Measurements from ENCODE around the gene NCAM1. TPM values are rescaled to one million over a fixed set of nuclear protein-coding genes. Genes with fewer than 3 reads are reported as not detected.
A peak's percentile ranks its signal among the peaks of the same experiment; 100 is the strongest.
"Not testable (repeated sequence)": the region's sequence is repeated elsewhere in the genome, so short reads cannot be mapped to it uniquely, and the experiment has no call there.

The NCAM1 gene
- total RNA-seq, result 10 to 100 TPM in 2 of 4 donors, 1 to 10 TPM in 2; 1.8 to 42.9 (median 10.5) TPM

DNA sequence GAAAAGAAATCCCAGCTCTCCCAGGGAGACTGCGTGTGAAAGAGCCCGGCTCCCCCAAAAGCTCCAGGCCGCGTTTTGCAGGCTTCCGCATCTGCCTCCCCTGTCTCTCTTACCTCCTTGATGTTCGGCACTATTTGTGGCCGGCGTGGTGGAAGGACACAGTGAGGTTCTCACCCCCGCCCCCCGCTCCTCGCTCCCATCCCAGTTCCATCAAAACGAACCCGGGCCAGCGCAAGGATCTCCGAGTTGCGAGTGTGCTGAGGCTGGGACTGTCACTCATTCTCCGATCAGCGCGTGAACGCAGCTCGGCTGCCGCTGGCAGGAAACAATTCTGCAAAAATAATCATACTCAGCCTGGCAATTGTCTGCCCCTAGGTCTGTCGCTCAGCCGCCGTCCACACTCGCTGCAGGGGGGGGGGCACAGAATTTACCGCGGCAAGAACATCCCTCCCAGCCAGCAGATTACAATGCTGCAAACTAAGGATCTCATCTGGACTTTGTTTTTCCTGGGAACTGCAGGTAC is at the start of gene NCAM1:
Gene NCAM1 (plus strand): TSS at position 275 of the 523 bp plus-strand sequence.
- no peaks in the 10 kb centered on the region for H3K27me3 ChIP-seq
- H3K4me1 ChIP-seq, result peaks cover 0 to 14% (median 0%) of the 10 kb centered on the region in 4 donors
- H3K36me3 ChIP-seq, result no peaks in the 10 kb centered on the region
- TF ChIP-seq, protein P1, sequence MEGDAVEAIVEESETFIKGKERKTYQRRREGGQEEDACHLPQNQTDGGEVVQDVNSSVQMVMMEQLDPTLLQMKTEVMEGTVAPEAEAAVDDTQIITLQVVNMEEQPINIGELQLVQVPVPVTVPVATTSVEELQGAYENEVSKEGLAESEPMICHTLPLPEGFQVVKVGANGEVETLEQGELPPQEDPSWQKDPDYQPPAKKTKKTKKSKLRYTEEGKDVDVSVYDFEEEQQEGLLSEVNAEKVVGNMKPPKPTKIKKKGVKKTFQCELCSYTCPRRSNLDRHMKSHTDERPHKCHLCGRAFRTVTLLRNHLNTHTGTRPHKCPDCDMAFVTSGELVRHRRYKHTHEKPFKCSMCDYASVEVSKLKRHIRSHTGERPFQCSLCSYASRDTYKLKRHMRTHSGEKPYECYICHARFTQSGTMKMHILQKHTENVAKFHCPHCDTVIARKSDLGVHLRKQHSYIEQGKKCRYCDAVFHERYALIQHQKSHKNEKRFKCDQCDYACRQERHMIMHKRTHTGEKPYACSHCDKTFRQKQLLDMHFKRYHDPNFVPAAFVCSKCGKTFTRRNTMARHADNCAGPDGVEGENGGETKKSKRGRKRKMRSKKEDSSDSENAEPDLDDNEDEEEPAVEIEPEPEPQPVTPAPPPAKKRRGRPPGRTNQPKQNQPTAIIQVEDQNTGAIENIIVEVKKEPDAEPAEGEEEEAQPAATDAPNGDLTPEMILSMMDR (IDR thresholded peaks at IDR 0.05), result no peak
- no peak for TF ChIP-seq POLR2A (IDR thresholded peaks at IDR 0.05)
- DNase-seq, result peak; percentile 28 to 63 (median 52)
- peak within 1 kb of the TSS in 3 of 4 donors; percentile 43 to 57 (median 46) for H3K27ac ChIP-seq
- H3K9me3 ChIP-seq, result no peaks in the 10 kb centered on the region
- H3K4me3 ChIP-seq, result peak within 1 kb of the TSS; percentile 33 to 59 (median 48)

DNA sequence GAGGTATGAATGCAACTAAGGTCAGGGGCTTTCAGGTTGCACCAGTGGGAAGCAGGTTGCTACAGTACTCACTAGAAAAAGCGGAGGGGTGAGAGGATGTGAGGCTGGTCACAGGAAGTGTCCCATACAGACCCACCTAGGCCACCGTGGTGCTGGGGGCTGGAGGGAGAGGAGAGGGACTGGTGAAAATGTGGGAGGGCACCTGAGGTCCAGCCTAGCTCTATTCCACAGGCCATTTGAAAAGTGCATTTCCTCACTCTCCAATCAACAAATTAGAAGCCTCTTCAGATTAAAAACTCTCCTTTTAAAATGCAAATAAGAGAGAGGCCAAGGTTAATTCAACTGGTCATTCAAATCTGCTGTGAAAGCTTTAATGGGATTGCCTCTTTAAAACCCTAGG is 38.6 kb upstream of the NCAM1 start:
- H3K9me3 ChIP-seq, result no peaks in the 10 kb centered on the region
- no peaks in the 10 kb centered on the region for H3K4me1 ChIP-seq
- no peaks in the 10 kb centered on the region for H3K36me3 ChIP-seq
- H3K27ac ChIP-seq, result no peak overlapping the region
- DNase-seq, result no peak
- TF ChIP-seq POLR2A (IDR thresholded peaks at IDR 0.05), result no peak
- TF ChIP-seq, protein P1 (IDR thresholded peaks at IDR 0.05), result no peak
- H3K27me3 ChIP-seq, result no peaks in the 10 kb centered on the region
- no peak overlapping the region for H3K4me3 ChIP-seq

DNA sequence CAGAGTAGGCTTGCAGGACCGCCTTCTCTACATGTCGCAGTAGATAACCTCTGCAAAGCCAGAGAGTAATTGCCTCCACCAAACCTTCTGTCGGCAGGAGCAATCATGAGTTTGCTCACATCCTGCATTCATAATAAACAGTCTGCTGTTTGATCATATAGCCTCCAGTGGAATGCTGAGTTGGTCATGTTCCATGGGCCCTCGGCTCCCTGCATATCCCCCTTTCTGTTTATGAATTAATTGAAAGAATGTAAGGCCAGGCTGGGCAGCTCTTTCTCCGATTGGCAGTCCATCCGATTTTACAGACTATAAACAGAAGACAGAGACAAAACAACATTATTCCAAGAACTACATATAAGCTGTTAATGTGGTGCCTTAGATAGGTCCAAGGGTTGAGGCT is 36.4 kb upstream of the NCAM1 start:
- H3K4me3 ChIP-seq, H3K4me1 ChIP-seq, H3K36me3 ChIP-seq, H3K9me3 ChIP-seq, H3K27ac ChIP-seq, H3K27me3 ChIP-seq, DNase-seq: not testable (repeated sequence)

DNA sequence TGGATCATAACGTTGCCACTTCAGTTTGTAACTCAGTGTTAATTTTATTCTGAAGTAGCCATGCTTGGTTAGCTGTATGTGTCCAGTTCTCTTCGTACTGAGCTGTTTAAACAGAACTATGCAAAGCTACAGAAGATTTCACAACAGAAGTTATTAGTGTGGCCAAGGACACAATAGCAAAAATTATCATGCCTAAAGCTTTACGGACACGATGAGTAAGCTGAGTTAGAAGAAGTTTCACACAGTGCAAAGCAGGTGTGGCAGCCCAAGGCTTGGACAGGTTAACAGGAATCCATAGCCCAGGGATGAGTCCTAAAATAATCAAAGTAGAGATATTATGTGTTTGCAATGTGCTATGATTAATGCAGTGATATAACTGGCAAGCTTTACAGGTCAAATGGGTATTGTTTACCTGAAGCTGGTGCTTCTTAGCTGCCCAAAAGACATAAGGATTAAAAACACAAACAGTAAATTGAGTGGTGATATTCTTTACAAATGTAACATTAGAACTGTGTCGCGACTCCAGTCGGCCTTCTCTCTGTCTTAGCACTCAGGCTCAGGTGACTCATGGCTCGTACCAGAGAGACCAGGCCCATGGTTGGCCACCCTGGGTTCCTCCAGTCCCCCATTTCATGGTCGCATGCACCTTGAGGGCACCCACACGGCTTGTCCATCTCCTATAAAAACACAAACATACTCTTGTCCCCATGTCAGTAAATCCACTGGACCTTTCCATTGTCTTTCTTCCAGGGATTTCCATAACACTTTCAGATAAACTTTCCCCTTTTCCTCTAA is 35.5 kb upstream of the NCAM1 start:
- H3K27ac ChIP-seq, result no peak overlapping the region
- H3K36me3 ChIP-seq, result no peaks in the 10 kb centered on the region
- H3K4me3 ChIP-seq, result no peak overlapping the region
- H3K27me3 ChIP-seq, result no peaks in the 10 kb centered on the region
- H3K9me3 ChIP-seq, result no peaks in the 10 kb centered on the region
- H3K4me1 ChIP-seq, result no peaks in the 10 kb centered on the region
- no peak for TF ChIP-seq POLR2A (IDR thresholded peaks at IDR 0.05)
- TF ChIP-seq, protein P1 (IDR thresholded peaks at IDR 0.05), result no peak
- DNase-seq, result no peak

DNA sequence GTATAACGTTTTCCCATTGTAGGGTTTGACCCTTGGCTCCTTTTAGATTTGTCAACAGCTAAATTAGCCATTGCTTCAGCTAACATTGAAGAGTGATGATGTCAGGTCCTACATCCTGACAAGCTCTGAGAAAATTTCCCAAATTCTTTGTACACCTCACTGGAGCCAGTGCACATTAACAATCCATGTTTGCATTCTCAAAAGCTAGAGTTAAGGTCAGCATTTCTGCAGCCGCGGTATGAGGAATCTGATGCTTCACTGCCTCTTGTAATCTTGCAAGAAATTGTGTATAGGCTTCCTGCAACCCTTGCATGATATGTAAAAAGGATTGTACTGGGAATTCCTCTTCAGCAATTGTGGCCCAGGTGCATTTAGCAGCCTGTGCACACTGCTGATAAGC is 33.1 kb upstream of the NCAM1 start:
- TF ChIP-seq POLR2A (IDR thresholded peaks at IDR 0.05), result no peak
- TF ChIP-seq, protein P1 (IDR thresholded peaks at IDR 0.05), result no peak
- Histone ChIP-seq H3K36me3 (no peaks in the 10 kb centered on the region), H3K4me1 (no peaks in the 10 kb centered on the region), H3K27me3 (no peaks in the 10 kb centered on the region), H3K9me3 (no peaks in the 10 kb centered on the region), H3K4me3 (no peak overlapping the region), H3K27ac (no peak overlapping the region)
- DNase-seq, result no peak

DNA sequence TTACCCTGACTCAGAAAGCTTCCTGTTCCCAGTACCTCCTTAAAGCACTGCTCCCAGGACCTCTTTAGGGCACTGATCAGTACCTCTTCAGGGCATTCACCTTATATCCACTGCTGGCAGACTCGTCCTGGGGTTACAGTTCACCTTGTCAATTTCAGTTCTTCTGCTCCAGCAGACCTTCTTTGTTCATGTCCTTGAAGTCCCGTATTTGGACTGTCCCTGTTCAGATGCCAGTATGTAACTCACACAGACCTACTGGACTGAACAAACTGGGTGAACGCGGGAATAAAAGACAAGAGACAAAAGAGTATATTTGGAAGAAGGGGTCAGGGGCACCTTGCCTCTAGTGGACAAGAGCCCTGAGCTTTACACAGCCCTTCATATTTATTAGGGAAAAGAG is 31.8 kb upstream of the NCAM1 start:
- Histone ChIP-seq H3K4me1 (no peaks in the 10 kb centered on the region), H3K27me3 (no peaks in the 10 kb centered on the region), H3K4me3 (no peak overlapping the region), H3K27ac (no peak overlapping the region), H3K9me3 (no peaks in the 10 kb centered on the region), H3K36me3 (no peaks in the 10 kb centered on the region)
- no peak for TF ChIP-seq POLR2A (IDR thresholded peaks at IDR 0.05)
- TF ChIP-seq, protein P1 (IDR thresholded peaks at IDR 0.05), result no peak
- no peak for DNase-seq

Data from Peyer's patch (tissue), 4 donors.